Natural killer cell treated with Interleukin-12 subunit alpha and Interleukin-12 subunit beta and Interleukin-15 and Interleukin-18, amount 100 ng/mL, for 72 hours (primary cell): ENCODE data around the gene PRR20A. TPM values are rescaled to one million over a fixed set of nuclear protein-coding genes. Genes with fewer than 3 reads are reported as not detected.
"Not testable (repeated sequence)": the region's sequence is repeated elsewhere in the genome, so short reads cannot be mapped to it uniquely, and the experiment has no call there.

Experiments used
- ATAC-seq, 2 donors: fragments of 150-1000 bp; cut with Tn5 transposase in 1 of 2; sonication (Bioruptor Pico), chemical (Tn5 transposase) in 1 of 2; 2 replicates each; pipeline ENCODE4 v1.10.0; 2021
- DNase-seq: peaks from one replicate; pipeline ENCODE4 v3.0.0; 2022; ENCODE audit warnings: low spot score
- H3K27ac Mint-ChIP-seq, 2 donors: 1 replicate in 1 of 2; 2 replicates in 1 of 2; pipeline ENCODE4 v1.8.0; 2022; ENCODE audit warnings: mixed read lengths in 2 of 2, mild to moderate bottlenecking in 1 of 2, moderate library complexity in 1 of 2
- H3K27me3 Mint-ChIP-seq, 2 donors: 1 replicate in 1 of 2; 2 replicates in 1 of 2; pipeline ENCODE4 v1.8.0; 2022; ENCODE audit warnings: mixed read lengths in 2 of 2
- H3K36me3 Mint-ChIP-seq: one replicate; pipeline ENCODE4 v1.8.0; 2022; ENCODE audit warnings: mixed read lengths
- H3K4me1 Mint-ChIP-seq, 2 donors: 1 replicate in 1 of 2; 2 replicates in 1 of 2; pipeline ENCODE4 v1.8.0; 2022; ENCODE audit warnings: low read depth in 2 of 2, mixed read lengths in 2 of 2, mild to moderate bottlenecking in 1 of 2
- H3K4me3 Mint-ChIP-seq: one replicate; pipeline ENCODE4 v1.8.0; 2022; ENCODE audit warnings: mixed read lengths
- H3K9me3 Mint-ChIP-seq: 2 replicates; pipeline ENCODE4 v1.8.0; 2022; ENCODE audit warnings: mixed read lengths
- total RNA-seq, 2 donors: library from RNA; stranded (reverse); gene quantifications; one replicate each; pipeline ENCODE4 v1.2.3, GENCODE V29; 2022

PRR20A gene
- total RNA-seq = not detected

- not testable (repeated sequence) for H3K9me3 Mint-ChIP-seq, DNase-seq, H3K4me3 Mint-ChIP-seq, ATAC-seq, H3K27ac Mint-ChIP-seq, H3K27me3 Mint-ChIP-seq, H3K36me3 Mint-ChIP-seq, H3K4me1 Mint-ChIP-seq
Measured at GRCh38 chr13:57140235-57140968, at the start of gene PRR20A. TSS of gene PRR20A (plus strand) at chr13:57140918. CDS start at chr13:57141305, 387 bp downstream.

GRCh38 chr13:57114945-57115344 lies 25.8 kb upstream of the PRR20A start:
- H3K4me1 Mint-ChIP-seq = no peaks in the 10 kb centered on the region
- no peak overlapping the region for H3K27ac Mint-ChIP-seq
- peaks cover 14% of the 10 kb centered on the region for H3K36me3 Mint-ChIP-seq
- no peak for DNase-seq
- no peak for ATAC-seq
- H3K27me3 Mint-ChIP-seq = no peaks in the 10 kb centered on the region
- no peak overlapping the region for H3K4me3 Mint-ChIP-seq
- H3K9me3 Mint-ChIP-seq = peaks cover 24% of the 10 kb centered on the region

- H3K4me3 Mint-ChIP-seq = no peak overlapping the region
- H3K36me3 Mint-ChIP-seq = no peaks in the 10 kb centered on the region
- ATAC-seq (no peak), DNase-seq (no peak)
- no peaks in the 10 kb centered on the region for H3K4me1 Mint-ChIP-seq
- no peak overlapping the region for H3K27ac Mint-ChIP-seq
- H3K9me3 Mint-ChIP-seq = peaks cover 7% of the 10 kb centered on the region
- H3K27me3 Mint-ChIP-seq = no peaks in the 10 kb centered on the region
Measured at GRCh38 chr13:57123681-57124080, 17.0 kb upstream of the PRR20A start.

GRCh38 chr13:57128909-57129308 lies 11.8 kb upstream of the PRR20A start:
- no peaks in the 10 kb centered on the region for H3K4me1 Mint-ChIP-seq
- H3K27me3 Mint-ChIP-seq = no peaks in the 10 kb centered on the region
- peaks cover 4% of the 10 kb centered on the region for H3K9me3 Mint-ChIP-seq
- H3K27ac Mint-ChIP-seq = no peak overlapping the region
- ATAC-seq = no peak
- no peaks in the 10 kb centered on the region for H3K36me3 Mint-ChIP-seq
- H3K4me3 Mint-ChIP-seq = no peak overlapping the region
- DNase-seq = no peak

GRCh38 chr13:57136093-57136492 lies 4.6 kb upstream of the PRR20A start:
- H3K9me3 Mint-ChIP-seq = peaks cover 3% of the 10 kb centered on the region
- no peak for ATAC-seq
- no peaks in the 10 kb centered on the region for H3K27me3 Mint-ChIP-seq
- H3K27ac Mint-ChIP-seq = no peak overlapping the region
- no peaks in the 10 kb centered on the region for H3K4me1 Mint-ChIP-seq
- no peak overlapping the region for H3K4me3 Mint-ChIP-seq
- peaks cover 4% of the 10 kb centered on the region for H3K36me3 Mint-ChIP-seq
- DNase-seq = no peak

GRCh38 chr13:57137585-57137984 lies 3.1 kb upstream of the PRR20A start:
- DNase-seq (no peak), ATAC-seq (no peak)
- no peaks in the 10 kb centered on the region for H3K27me3 Mint-ChIP-seq
- no peaks in the 10 kb centered on the region for H3K4me1 Mint-ChIP-seq
- H3K9me3 Mint-ChIP-seq = peaks cover 3% of the 10 kb centered on the region
- H3K27ac Mint-ChIP-seq = no peak overlapping the region
- peaks cover 4% of the 10 kb centered on the region for H3K36me3 Mint-ChIP-seq
- H3K4me3 Mint-ChIP-seq = no peak overlapping the region

GRCh38 chr13:57138988-57139387 lies 1.7 kb upstream of the PRR20A start:
- no peaks in the 10 kb centered on the region for H3K4me1 Mint-ChIP-seq
- no peaks in the 10 kb centered on the region for H3K27me3 Mint-ChIP-seq
- peaks cover 3% of the 10 kb centered on the region for H3K9me3 Mint-ChIP-seq
- H3K36me3 Mint-ChIP-seq = peaks cover 4% of the 10 kb centered on the region
- H3K27ac Mint-ChIP-seq = no peak overlapping the region
- ATAC-seq (no peak), DNase-seq (no peak)
- H3K4me3 Mint-ChIP-seq = no peak overlapping the region

- DNase-seq, H3K9me3 Mint-ChIP-seq, ATAC-seq, H3K4me3 Mint-ChIP-seq, H3K4me1 Mint-ChIP-seq, H3K27ac Mint-ChIP-seq, H3K36me3 Mint-ChIP-seq, H3K27me3 Mint-ChIP-seq: not testable (repeated sequence)
Measured at GRCh38 chr13:57139781-57140180, 937 bp upstream of the PRR20A start.

GRCh38 chr13:57147188-57147587 lies 6.5 kb downstream of the PRR20A start, which contains the start of gene PRR20B:
TSS of gene PRR20B (plus strand) at chr13:57147488. CDS start at chr13:57147875, 387 bp downstream.
- H3K27me3 Mint-ChIP-seq, H3K4me3 Mint-ChIP-seq: not testable (repeated sequence)

GRCh38 chr13:57148106-57148505 lies 7.4 kb downstream of the PRR20A start:
- not testable (repeated sequence) for H3K4me3 Mint-ChIP-seq, H3K4me1 Mint-ChIP-seq, H3K27ac Mint-ChIP-seq, ATAC-seq, H3K36me3 Mint-ChIP-seq, H3K9me3 Mint-ChIP-seq, H3K27me3 Mint-ChIP-seq, DNase-seq

More at GRCh38 chr13:57147188-57147587, 6.5 kb downstream of the PRR20A start, which contains the start of gene PRR20B:
- not testable (repeated sequence) for H3K36me3 Mint-ChIP-seq, H3K27ac Mint-ChIP-seq, H3K4me1 Mint-ChIP-seq, H3K9me3 Mint-ChIP-seq, ATAC-seq, DNase-seq

- not testable (repeated sequence) for H3K9me3 Mint-ChIP-seq, H3K27me3 Mint-ChIP-seq, H3K4me3 Mint-ChIP-seq, ATAC-seq, H3K4me1 Mint-ChIP-seq, H3K27ac Mint-ChIP-seq, H3K36me3 Mint-ChIP-seq, DNase-seq
Measured at GRCh38 chr13:57153761-57154160, 13.0 kb downstream of the PRR20A start, which contains the start of gene PRR20C. TSS of gene PRR20C (plus strand) at chr13:57154061. CDS start at chr13:57154448, 387 bp downstream.

GRCh38 chr13:57160332-57160731 lies 19.6 kb downstream of the PRR20A start, which contains the start of gene PRR20D:
TSS of gene PRR20D (plus strand) at chr13:57160632. CDS start at chr13:57161019, 387 bp downstream.
- not testable (repeated sequence) for H3K4me3 Mint-ChIP-seq, H3K4me1 Mint-ChIP-seq, H3K27me3 Mint-ChIP-seq, H3K27ac Mint-ChIP-seq, ATAC-seq, DNase-seq, H3K9me3 Mint-ChIP-seq, H3K36me3 Mint-ChIP-seq

- H3K4me3 Mint-ChIP-seq, DNase-seq, H3K36me3 Mint-ChIP-seq, H3K27me3 Mint-ChIP-seq, H3K4me1 Mint-ChIP-seq, H3K27ac Mint-ChIP-seq, H3K9me3 Mint-ChIP-seq, ATAC-seq: not testable (repeated sequence)
Measured at GRCh38 chr13:57166897-57167296, 26.2 kb downstream of the PRR20A start, which contains the start of gene PRR20E. TSS of gene PRR20E (plus strand) at chr13:57167197. CDS start at chr13:57167584, 387 bp downstream.

GRCh38 chr13:57191667-57192066 lies 50.9 kb downstream of the PRR20A start:
- H3K9me3 Mint-ChIP-seq = peaks cover 5% of the 10 kb centered on the region
- no peak overlapping the region for H3K4me3 Mint-ChIP-seq
- ATAC-seq (no peak), DNase-seq (no peak)
- no peaks in the 10 kb centered on the region for H3K36me3 Mint-ChIP-seq
- no peaks in the 10 kb centered on the region for H3K27me3 Mint-ChIP-seq
- no peak overlapping the region for H3K27ac Mint-ChIP-seq
- no peaks in the 10 kb centered on the region for H3K4me1 Mint-ChIP-seq
